Measurements from ENCODE around the gene COL23A1. TPM values are rescaled to one million over a fixed set of nuclear protein-coding genes. Genes with fewer than 3 reads are reported as not detected.
"Not testable (repeated sequence)": the region's sequence is repeated elsewhere in the genome, so short reads cannot be mapped to it uniquely, and the experiment has no call there.

The COL23A1 gene
- total RNA-seq, 2 donors from 2014 or later, result 0.16 to 0.24 TPM

DNA sequence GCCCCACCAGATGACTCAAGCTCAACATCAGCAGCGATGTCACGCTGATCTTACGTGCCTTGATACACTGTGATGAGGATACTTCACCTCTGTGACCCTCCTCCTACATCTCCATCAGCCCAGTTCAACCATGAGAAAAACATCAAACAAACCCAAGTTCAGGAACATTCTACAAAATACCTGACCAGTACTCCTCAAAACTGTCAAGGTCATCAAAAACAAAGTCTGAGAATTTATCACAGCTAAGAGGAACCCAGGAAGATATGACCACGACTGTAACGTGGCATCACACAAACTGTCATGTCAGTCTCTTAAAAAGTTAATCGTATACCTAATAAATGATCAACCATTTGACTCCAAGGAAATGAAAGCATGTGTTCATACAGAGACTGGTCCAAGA, 90.8 kb downstream of the COL23A1 start:
- H3K4me1 Mint-ChIP-seq, result no peaks in the 10 kb centered on the region
- ATAC-seq (replicated peaks), result no peak
- no peak overlapping the region for H3K27ac Mint-ChIP-seq
- no peak overlapping the region for H3K4me3 Mint-ChIP-seq
- no peaks in the 10 kb centered on the region for H3K36me3 Mint-ChIP-seq (ENCODE audit: low read depth)
- no peaks in the 10 kb centered on the region for H3K9me3 Mint-ChIP-seq
- peaks cover 4% of the 10 kb centered on the region for H3K27me3 Mint-ChIP-seq

DNA sequence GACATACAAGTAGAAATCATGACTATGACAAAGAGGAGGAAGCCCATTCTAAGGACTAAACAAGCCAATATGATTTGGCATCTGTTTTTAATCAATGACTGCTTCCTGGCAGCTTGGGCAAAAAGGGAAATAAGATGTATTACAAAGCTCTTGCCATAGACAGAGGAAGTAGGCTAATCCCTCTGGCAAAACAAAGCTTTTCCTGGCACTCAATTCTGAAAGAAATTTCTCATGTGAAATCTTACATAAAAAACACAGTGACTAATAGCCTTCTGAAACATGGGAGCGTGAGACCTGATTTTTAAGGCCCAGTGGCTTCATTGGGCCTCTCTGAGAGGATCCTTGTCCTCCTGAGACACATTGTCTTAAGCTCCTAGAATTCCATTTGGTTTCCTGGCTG, 93.6 kb downstream of the COL23A1 start:
- H3K9me3 Mint-ChIP-seq, result no peaks in the 10 kb centered on the region

DNA sequence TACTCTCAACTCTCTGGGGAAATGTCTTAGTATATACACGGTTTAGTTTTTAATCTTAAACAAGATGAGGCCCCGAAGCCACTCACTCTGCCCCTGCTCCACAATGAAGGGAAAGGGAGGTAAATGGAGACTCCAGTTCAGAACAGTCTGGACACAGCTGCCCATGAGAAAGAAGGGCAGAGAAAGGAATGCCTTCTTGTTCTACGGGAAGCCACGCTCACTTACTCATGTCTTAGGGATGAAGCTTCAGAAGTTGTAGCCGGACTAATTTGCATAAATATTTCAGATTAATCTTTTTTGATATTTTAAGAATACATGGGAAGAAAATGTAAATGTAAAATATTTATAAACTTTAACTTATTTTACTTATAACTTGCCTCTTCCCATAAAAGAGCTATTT, 94.0 kb downstream of the COL23A1 start:
- peaks cover 4% of the 10 kb centered on the region for H3K27me3 Mint-ChIP-seq
- H3K27ac Mint-ChIP-seq, result no peak overlapping the region
- H3K4me1 Mint-ChIP-seq, result no peaks in the 10 kb centered on the region
- no peaks in the 10 kb centered on the region for H3K9me3 Mint-ChIP-seq
- no peak overlapping the region for H3K4me3 Mint-ChIP-seq
- no peaks in the 10 kb centered on the region for H3K36me3 Mint-ChIP-seq (ENCODE audit: low read depth)
- ATAC-seq (replicated peaks), result no peak

More for the DNA sequence above, 93.6 kb downstream of the COL23A1 start:
- H3K36me3 Mint-ChIP-seq (ENCODE audit: low read depth), result no peaks in the 10 kb centered on the region
- H3K4me3 Mint-ChIP-seq, result no peak overlapping the region
- H3K4me1 Mint-ChIP-seq, result no peaks in the 10 kb centered on the region
- no peak for ATAC-seq (replicated peaks)
- H3K27ac Mint-ChIP-seq, result no peak overlapping the region
- peaks cover 4% of the 10 kb centered on the region for H3K27me3 Mint-ChIP-seq

DNA sequence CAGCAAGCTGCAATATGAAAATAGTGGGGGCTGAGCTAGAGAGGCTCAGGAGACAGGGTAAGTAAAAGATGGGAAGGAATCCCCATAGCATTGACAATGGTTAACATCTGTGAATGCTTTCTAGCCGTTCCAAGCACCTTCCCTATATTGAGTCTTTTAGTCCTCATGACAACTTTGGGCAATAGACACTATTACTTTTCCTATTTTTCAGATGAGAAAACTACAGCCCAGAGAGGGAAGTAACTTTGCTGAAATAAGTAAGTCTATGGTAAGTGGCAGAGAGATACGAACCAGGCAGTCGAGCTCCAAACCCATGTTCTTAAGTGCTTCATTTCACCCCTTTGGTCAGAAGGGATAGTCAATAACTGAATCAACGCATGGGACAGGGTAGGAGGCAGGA, 94.5 kb downstream of the COL23A1 start:
- Mint-ChIP-seq H3K9me3 (no peaks in the 10 kb centered on the region), H3K4me3 (no peak overlapping the region), H3K27me3 (peaks cover 4% of the 10 kb centered on the region), H3K27ac (no peak overlapping the region), H3K36me3 (ENCODE audit: low read depth) (no peaks in the 10 kb centered on the region), H3K4me1 (no peaks in the 10 kb centered on the region)
- ATAC-seq (replicated peaks), result no peak

DNA sequence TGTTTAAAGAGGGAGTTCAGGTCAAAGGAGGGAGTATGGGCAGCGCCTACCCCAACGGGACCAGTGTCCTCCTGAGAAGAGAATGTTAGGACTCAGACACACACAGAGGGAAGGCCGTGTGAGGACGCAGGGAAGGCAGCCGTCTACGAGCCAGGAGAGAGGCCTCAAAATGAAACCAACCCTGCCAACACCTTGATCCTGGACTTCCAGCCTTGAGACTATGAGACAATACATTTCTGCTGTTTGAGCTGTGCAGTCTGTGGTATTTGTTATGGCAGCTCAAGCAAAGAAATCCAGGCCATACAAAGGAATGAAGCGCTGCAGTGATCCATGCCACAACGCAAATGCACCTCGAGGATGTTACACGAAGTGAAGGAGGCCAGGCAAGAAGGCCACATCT, 97.9 kb downstream of the COL23A1 start:
- no peak for ATAC-seq (replicated peaks)
- Mint-ChIP-seq H3K27ac (no peak overlapping the region), H3K27me3 (peaks cover 7% of the 10 kb centered on the region), H3K4me1 (no peaks in the 10 kb centered on the region), H3K36me3 (ENCODE audit: low read depth) (no peaks in the 10 kb centered on the region), H3K4me3 (no peak overlapping the region), H3K9me3 (no peaks in the 10 kb centered on the region)

DNA sequence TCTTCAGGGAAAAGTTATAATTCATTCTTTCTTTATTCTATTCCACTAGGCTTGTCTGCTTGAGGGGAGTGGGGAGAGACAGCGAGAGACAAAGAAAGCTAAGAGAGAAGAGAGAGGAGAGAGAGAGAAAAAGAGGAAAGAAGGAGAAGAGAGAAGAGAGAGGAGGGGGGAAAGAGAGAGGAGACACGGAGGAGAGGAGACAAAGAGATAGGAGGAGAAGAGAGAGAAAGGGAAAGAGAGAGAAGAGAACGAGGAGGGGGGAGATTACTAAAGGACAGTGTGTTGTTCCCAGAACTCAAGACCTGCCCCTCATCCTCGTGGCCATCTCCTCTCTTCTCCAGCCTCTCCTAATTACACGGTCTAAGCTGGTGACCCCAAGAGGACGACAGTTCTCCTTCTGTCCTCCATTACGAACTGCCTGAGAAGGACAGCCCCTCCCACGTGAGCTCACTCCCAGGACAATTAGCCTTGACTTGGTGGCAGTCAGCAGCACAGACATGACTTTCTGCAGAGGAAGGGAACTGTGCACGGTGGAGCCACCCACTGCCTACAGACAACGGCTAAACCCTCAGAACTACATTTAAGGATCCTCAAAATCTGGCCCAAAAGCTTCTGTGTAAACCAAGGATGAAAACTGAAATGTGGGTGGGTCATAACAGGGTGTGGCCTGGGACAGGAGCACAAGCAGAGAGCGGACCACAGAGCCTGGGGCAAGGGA, 99.1 kb downstream of the COL23A1 start:
- H3K27ac Mint-ChIP-seq, result no peak overlapping the region
- no peak overlapping the region for H3K4me3 Mint-ChIP-seq
- H3K9me3 Mint-ChIP-seq, result no peaks in the 10 kb centered on the region
- no peak for ATAC-seq (replicated peaks)
- H3K27me3 Mint-ChIP-seq, result peaks cover 11% of the 10 kb centered on the region
- no peaks in the 10 kb centered on the region for H3K36me3 Mint-ChIP-seq (ENCODE audit: low read depth)
- no peaks in the 10 kb centered on the region for H3K4me1 Mint-ChIP-seq

DNA sequence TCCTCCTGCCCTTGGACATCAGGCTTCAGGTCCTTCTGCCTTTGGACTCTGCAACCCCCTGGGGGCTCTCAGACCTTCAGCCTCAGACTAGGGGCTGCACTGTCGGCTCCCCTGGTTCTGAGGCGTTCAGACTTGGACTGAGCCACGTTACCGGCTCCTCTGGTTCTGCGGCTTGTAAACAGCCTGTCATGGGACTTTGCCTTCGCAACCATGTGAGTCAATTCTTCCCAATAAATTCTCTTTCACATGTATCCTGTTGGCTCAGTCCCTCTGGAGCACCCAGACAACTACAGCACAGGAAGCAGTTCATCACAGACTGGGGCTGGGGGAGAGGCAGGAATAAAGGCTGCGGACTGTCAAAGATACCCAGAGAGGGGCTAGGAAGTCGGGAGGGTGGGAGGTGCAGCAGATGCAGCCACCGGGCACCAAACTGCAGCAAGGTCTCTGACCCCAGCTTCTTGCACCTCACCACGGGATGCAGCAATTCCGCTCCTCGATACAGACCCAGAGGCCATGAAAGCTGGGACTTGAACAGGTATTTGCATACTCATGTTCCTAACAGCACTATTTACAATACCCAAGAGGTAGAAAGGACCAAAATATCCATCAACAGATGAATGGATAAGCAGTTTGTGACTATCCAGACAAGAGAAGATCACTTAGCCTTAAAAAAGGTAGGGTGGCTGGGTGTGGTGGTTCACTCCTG, 100.8 kb downstream of the COL23A1 start:
- Mint-ChIP-seq H3K27ac (no peak overlapping the region), H3K4me1 (no peaks in the 10 kb centered on the region), H3K27me3 (peaks cover 8% of the 10 kb centered on the region), H3K4me3 (no peak overlapping the region), H3K9me3 (no peaks in the 10 kb centered on the region), H3K36me3 (ENCODE audit: low read depth) (no peaks in the 10 kb centered on the region)
- ATAC-seq (replicated peaks), result no peak

DNA sequence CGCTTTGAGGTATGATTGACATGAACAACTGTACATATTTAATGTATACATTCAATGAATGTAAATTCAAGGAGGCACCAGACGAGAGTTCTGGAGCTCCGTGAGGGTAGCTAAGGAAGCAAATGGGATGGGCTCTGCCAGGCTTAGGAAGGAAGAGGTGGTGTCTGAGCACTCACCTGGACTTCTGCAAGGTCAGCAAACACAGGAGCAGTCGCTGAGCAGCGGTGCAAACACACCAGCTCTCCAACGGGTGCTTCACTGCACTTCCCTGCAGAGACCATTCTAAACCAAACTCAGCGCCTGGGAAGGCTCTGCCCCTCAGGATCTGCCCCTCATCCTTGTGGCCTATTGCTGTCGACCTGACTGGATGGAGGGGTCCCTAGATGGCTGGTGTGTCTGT, 101.5 kb downstream of the COL23A1 start:
- ATAC-seq (replicated peaks), result no peak
- H3K4me1 Mint-ChIP-seq, result no peaks in the 10 kb centered on the region
- H3K36me3 Mint-ChIP-seq (ENCODE audit: low read depth), result no peaks in the 10 kb centered on the region
- H3K27me3 Mint-ChIP-seq, result peaks cover 8% of the 10 kb centered on the region
- no peaks in the 10 kb centered on the region for H3K9me3 Mint-ChIP-seq
- no peak overlapping the region for H3K4me3 Mint-ChIP-seq
- no peak overlapping the region for H3K27ac Mint-ChIP-seq

DNA sequence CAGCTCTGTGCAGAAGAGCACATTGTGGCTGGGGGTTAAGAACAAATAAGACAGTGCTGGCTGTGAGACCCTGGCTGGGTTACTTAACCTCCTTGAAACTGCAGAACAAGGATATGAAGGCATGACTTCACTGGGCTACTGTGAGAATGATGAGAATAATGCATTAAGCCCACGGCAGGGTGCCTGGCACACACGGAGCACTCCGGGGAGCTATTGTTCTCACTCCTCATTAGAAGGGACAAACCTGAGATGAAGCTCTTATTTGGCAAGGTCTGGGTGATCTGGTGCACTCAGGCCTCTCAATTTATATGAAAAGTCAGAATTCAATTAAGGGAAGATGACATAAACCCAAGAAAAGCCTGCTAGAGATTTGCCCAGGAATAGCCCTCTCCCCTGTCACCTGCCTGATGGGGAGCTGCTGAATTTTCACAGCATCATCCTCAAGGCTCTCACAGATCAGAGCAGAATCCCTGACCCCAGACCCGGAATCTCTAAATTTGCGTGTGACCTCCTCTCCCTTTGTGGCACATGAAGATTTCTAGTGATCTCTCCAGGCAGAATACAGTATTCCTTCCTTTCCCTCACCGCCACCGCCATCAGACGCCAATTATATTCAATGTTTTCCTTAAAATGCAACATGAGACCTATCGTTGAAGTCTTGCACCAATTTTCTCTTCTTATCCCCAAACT, 102.1 kb downstream of the COL23A1 start:
- peaks cover 8% of the 10 kb centered on the region for H3K27me3 Mint-ChIP-seq
- no peaks in the 10 kb centered on the region for H3K9me3 Mint-ChIP-seq
- no peaks in the 10 kb centered on the region for H3K4me1 Mint-ChIP-seq
- H3K27ac Mint-ChIP-seq, result no peak overlapping the region
- H3K4me3 Mint-ChIP-seq, result no peak overlapping the region
- ATAC-seq (replicated peaks), result no peak
- H3K36me3 Mint-ChIP-seq (ENCODE audit: low read depth), result no peaks in the 10 kb centered on the region

DNA sequence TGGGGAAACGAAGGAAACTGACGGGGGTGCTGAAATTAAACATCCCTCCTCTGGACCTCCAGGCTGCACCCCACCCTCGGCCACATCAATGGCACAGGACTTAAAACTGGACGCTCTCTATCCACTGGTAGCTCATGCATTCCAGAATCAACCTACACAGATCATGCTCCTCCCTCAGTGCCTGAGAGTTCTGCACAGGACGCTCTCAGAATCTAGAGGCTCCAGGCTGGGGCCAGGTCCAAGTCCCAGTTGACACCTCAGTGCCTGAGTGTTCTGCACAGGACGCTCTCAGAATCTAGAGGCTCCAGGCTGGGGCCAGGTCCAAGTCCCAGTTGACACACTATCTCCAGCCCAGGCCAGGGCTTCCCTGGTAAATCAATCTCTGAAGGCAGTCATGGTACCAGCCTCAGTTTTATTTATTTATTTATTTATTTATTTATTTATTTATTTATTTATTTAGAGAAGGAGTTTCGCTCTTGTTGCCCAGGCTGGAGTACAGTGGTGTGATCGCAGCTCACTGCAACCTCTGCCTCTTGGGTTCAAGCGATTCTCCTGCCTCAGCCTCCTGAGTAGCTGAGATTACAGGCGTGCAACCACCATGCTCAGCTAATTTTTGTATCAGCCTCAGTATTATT, 103.2 kb downstream of the COL23A1 start:
- H3K27me3 Mint-ChIP-seq; H3K36me3 Mint-ChIP-seq (ENCODE audit: low read depth); H3K4me3 Mint-ChIP-seq; H3K27ac Mint-ChIP-seq; ATAC-seq (replicated peaks); H3K4me1 Mint-ChIP-seq; H3K9me3 Mint-ChIP-seq: not testable (repeated sequence)

DNA sequence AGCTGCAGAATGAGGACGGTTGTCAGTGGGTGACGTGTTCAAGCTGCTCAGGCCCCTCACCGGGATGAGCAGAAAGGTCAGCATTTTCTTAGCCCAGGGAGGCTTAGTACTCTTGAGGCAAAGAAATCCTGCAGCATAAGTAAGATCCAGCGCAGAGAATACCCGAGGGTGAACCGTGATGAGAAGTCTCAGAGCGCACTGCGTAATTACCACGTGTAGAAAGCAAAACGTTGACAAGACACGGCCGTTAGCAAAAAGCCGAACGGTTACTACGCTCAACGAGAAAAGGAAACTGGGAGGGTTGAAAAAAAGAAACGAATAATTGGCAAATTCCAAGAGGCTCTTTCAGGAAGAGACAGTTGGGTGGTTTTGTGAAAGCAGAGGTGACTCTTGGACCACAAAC, 104.0 kb downstream of the COL23A1 start:
- no peak for ATAC-seq (replicated peaks)
- Mint-ChIP-seq H3K36me3 (ENCODE audit: low read depth) (no peaks in the 10 kb centered on the region), H3K27me3 (peaks cover 8% of the 10 kb centered on the region), H3K27ac (no peak overlapping the region), H3K4me1 (no peaks in the 10 kb centered on the region), H3K9me3 (no peaks in the 10 kb centered on the region), H3K4me3 (no peak overlapping the region)

DNA sequence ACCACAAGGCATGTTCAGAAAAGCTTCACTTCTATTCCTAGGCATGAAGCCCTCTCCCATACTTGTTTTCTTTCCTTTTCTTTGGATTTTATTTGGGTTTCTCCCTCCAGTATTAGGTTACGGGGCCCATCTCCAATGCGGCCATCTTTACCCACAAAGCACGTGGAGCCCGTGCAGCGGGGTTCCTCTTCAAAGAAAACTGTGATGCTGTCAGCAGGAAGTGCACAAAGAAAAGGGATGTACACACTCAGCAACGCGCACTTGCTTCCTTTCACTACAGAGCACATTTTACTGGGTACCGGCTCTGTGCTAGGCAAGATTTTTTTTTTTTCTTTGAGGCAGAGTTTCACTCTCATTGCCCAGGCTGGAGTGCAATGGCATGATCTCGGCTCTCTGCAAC, 106.6 kb downstream of the COL23A1 start:
- H3K27ac Mint-ChIP-seq, result peak overlapping the region; percentile 79
- H3K4me1 Mint-ChIP-seq, result no peaks in the 10 kb centered on the region
- ATAC-seq (replicated peaks), result peak; percentile 72
- H3K4me3 Mint-ChIP-seq, result peak overlapping the region; percentile 53
- H3K27me3 Mint-ChIP-seq, result peaks cover 8% of the 10 kb centered on the region
- H3K9me3 Mint-ChIP-seq, result no peaks in the 10 kb centered on the region
- H3K36me3 Mint-ChIP-seq (ENCODE audit: low read depth), result no peaks in the 10 kb centered on the region

DNA sequence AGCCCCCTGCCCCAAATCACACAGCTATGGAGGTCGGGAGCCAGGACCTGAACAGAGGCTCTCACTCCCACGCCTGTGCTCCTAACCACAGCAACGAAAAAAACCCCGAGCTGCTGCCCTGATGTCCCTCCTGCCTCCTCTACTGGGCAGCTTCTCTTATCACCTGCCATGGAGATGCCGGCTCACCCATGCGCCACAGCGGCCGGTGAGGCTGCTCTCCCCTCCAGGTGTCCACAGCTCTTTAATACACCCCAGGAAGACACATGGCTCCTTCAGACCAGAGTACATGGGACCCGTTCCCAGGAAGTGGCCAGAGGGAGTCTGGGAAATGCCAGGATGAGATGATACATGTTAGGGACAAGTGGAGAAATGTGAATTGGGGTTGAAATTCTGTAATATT, 110.9 kb downstream of the COL23A1 start:
- ATAC-seq (replicated peaks), result no peak
- Mint-ChIP-seq H3K27me3 (peaks cover 4% of the 10 kb centered on the region), H3K27ac (no peak overlapping the region), H3K36me3 (ENCODE audit: low read depth) (no peaks in the 10 kb centered on the region), H3K4me3 (no peak overlapping the region), H3K9me3 (no peaks in the 10 kb centered on the region), H3K4me1 (no peaks in the 10 kb centered on the region)

DNA sequence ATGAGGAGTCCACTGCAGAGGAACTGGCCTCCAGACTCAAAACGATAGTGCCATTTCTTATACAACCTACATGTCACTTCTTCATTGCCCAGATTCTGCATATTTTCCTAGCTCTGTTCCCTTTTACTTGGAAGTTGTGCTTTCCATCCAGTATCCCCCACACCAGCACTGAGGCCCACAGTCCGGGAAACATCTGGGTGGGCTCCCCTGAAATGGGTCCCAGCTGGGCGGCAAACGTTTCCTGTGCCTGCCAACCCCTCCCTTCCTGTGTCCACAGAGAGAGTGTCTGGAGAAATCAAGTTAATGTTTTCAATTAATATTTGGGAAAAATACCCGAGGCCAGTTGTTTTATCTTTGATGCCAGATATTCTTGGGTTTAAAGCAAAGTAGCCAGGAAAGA, 111.8 kb downstream of the COL23A1 start:
- Mint-ChIP-seq H3K4me3 (no peak overlapping the region), H3K27ac (no peak overlapping the region), H3K36me3 (ENCODE audit: low read depth) (no peaks in the 10 kb centered on the region), H3K9me3 (no peaks in the 10 kb centered on the region), H3K27me3 (peaks cover 7% of the 10 kb centered on the region), H3K4me1 (no peaks in the 10 kb centered on the region)
- no peak for ATAC-seq (replicated peaks)

DNA sequence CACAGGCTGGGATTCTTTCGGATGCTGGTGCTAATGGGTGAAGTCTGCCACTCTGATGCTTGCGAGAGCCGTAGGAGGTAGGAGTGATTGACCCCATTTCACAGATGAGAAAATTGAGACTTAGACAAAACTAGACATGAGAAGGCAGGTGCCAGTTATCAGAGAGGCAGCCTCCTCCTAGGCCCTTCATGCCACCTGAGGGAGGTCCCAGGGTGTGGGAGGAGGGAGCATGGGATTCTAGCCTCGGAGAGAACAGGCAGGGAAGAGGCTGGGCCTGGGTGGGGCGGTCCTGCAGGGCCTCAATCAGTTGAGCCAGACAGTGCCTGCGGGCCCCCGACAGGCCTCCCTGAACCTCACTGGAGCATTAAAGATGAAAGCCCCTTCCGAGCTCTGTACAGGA, 112.4 kb downstream of the COL23A1 start:
- Mint-ChIP-seq H3K36me3 (ENCODE audit: low read depth) (no peaks in the 10 kb centered on the region), H3K9me3 (no peaks in the 10 kb centered on the region), H3K27ac (no peak overlapping the region), H3K27me3 (peaks cover 7% of the 10 kb centered on the region), H3K4me3 (no peak overlapping the region), H3K4me1 (no peaks in the 10 kb centered on the region)
- ATAC-seq (replicated peaks), result no peak
